Loucy (cell line): Measurements from ENCODE around the gene ARHGAP1.

Experiments used
- CTCF ChIP-seq: fragments of 200-600 bp; sonication (generic); conservative IDR thresholded peaks from 2 replicates; pipeline ENCODE4 v1.5.1; 2014; ENCODE audit warnings: mild to moderate bottlenecking, antibody characterized with exemption, low read length
- EZH2phosphoT487 ChIP-seq: fragments of 200-600 bp; IDR thresholded peaks from 2 replicates; pipeline ENCODE4 v1.6.1; 2018; ENCODE audit warnings: antibody characterized with exemption, mild to moderate bottlenecking, moderate library complexity, borderline replicate concordance

- TF ChIP-seq CTCF (no peak), EZH2phosphoT487 (no peak)
Measured at GRCh38 chr11:46680815-46681214, 19.6 kb downstream of the ARHGAP1 start.
